Ovary (tissue), 3 donors: ENCODE results near the gene CUL3.

Experiments
- EP300 ChIP-seq: sonication (generic); formaldehyde crosslinking; IDR thresholded peaks from one replicate; pipeline ENCODE4 v1.6.1; 2017; ENCODE audit warnings: antibody characterized with exemption
- POLR2A ChIP-seq: fragments of 450-650 bp; IDR thresholded peaks from one replicate; pipeline ENCODE4 v1.6.1; 2017; ENCODE audit warnings: antibody characterized with exemption, mild to moderate bottlenecking, moderate library complexity
- TF ChIP-seq, protein P1 (sequence below), 3 donors: fragments of 450-650 bp in 2 of 3; fragments of 200-600 bp in 1 of 3; IDR thresholded peaks; one replicate each; pipeline versions ENCODE4 v1.5.1 to v1.8.0; 2016 to 2022; ENCODE audit warnings: antibody characterized with exemption in 3 of 3, mild to moderate bottlenecking in 1 of 3
- donor health status: DM: no; HTN: no; CAD: no.

DNA sequence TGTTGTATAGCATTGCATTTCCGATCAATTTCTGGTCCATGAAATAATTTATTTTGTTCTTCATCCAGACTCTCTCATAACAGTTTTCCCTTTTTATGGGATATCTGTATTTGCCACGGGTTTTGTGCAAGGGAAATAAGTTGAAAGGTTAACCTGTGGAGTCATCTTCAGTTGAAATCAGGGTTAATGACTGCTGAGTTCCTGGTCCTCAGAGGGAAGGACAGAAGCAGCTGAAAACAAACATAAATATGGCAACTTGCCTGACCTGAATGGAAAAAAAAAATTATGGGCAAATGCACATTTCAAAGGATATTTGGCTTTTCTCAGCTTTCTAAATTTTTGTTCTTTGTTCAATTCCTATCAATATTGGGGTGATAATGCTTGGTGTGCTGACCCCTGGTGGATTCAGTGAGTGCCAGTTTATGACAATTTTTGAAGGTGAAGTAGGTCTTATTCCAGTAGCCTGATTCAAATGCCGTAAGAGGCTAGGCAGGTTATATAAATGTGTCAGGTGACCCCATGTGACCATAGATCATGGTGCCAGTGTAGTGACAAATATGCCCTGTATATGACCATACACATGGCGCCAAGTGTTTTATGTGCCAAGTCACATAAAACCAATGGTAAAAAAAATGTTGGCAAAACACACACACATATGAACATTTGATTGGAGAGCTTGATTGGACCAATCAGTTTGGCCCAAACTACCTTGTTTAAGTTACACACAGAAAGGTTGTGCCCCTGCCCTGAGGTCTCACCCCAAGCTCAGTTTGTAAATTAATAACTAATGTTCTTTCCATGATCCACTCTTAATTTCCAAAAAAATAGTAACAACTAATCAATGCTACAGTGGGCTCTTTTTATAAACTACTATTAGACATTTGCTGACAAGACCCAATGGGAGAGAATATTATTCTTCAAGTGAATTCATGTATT is 135.7 kb downstream of the CUL3 start:
- TF ChIP-seq, protein P1, sequence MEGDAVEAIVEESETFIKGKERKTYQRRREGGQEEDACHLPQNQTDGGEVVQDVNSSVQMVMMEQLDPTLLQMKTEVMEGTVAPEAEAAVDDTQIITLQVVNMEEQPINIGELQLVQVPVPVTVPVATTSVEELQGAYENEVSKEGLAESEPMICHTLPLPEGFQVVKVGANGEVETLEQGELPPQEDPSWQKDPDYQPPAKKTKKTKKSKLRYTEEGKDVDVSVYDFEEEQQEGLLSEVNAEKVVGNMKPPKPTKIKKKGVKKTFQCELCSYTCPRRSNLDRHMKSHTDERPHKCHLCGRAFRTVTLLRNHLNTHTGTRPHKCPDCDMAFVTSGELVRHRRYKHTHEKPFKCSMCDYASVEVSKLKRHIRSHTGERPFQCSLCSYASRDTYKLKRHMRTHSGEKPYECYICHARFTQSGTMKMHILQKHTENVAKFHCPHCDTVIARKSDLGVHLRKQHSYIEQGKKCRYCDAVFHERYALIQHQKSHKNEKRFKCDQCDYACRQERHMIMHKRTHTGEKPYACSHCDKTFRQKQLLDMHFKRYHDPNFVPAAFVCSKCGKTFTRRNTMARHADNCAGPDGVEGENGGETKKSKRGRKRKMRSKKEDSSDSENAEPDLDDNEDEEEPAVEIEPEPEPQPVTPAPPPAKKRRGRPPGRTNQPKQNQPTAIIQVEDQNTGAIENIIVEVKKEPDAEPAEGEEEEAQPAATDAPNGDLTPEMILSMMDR (IDR thresholded peaks at IDR 0.05), result no peak
- TF ChIP-seq EP300, result no peak
- TF ChIP-seq POLR2A, result no peak
